ENCODE data around the gene MGMT. TPM values are rescaled to one million over a fixed set of nuclear protein-coding genes. Genes with fewer than 3 reads are reported as not detected.

MGMT gene
- polyA plus RNA-seq, 1 donor from 2014 or later, result 0.94 TPM

GRCh38 chr10:129758207-129759021 is 291.4 kb downstream of the MGMT start:
- no peak overlapping the region for H3K4me3 ChIP-seq (ENCODE audit: low read length)
- H3K9ac ChIP-seq (ENCODE audit: low read length), result no peak overlapping the region
- no peaks in the 10 kb centered on the region for H3K27me3 ChIP-seq (ENCODE audit: insufficient read depth, low read depth, low read length)

More at GRCh38 chr10:129758207-129759021, 291.4 kb downstream of the MGMT start:
- no peaks in the 10 kb centered on the region for H3K9me3 ChIP-seq (ENCODE audit: low read length)
- H3K9me2 ChIP-seq (ENCODE audit: insufficient read depth, low read length), result no peaks in the 10 kb centered on the region
- no peaks in the 10 kb centered on the region for H3K36me3 ChIP-seq (ENCODE audit: insufficient read depth, low read length)
- H3K27ac ChIP-seq (ENCODE audit: low read length), result no peak overlapping the region
- no peak overlapping the region for H3K4me2 ChIP-seq (ENCODE audit: low read length)
- TF ChIP-seq EZH2 (IDR thresholded peaks at IDR 0.05; ENCODE audit: borderline replicate concordance, insufficient read depth, low read length, poor library complexity, severe bottlenecking) (no peak), MXI1 (conservative IDR thresholded peaks at IDR 0.05; ENCODE audit: poor library complexity, severe bottlenecking) (no peak), EP300 (conservative IDR thresholded peaks at IDR 0.05; ENCODE audit: poor library complexity, severe bottlenecking) (no peak), TAF1 (IDR thresholded peaks at IDR 0.05; ENCODE audit: low read depth) (no peak), POLR2AphosphoS5 (IDR thresholded peaks at IDR 0.05) (no peak), SMC3 (conservative IDR thresholded peaks at IDR 0.05; ENCODE audit: poor library complexity) (no peak), REST (IDR thresholded peaks at IDR 0.05; ENCODE audit: borderline replicate concordance) (no peak), RAD21 (conservative IDR thresholded peaks at IDR 0.05) (no peak)
- TF ChIP-seq, protein P1, sequence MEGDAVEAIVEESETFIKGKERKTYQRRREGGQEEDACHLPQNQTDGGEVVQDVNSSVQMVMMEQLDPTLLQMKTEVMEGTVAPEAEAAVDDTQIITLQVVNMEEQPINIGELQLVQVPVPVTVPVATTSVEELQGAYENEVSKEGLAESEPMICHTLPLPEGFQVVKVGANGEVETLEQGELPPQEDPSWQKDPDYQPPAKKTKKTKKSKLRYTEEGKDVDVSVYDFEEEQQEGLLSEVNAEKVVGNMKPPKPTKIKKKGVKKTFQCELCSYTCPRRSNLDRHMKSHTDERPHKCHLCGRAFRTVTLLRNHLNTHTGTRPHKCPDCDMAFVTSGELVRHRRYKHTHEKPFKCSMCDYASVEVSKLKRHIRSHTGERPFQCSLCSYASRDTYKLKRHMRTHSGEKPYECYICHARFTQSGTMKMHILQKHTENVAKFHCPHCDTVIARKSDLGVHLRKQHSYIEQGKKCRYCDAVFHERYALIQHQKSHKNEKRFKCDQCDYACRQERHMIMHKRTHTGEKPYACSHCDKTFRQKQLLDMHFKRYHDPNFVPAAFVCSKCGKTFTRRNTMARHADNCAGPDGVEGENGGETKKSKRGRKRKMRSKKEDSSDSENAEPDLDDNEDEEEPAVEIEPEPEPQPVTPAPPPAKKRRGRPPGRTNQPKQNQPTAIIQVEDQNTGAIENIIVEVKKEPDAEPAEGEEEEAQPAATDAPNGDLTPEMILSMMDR (IDR thresholded peaks at IDR 0.05; ENCODE audit: poor library complexity, severe bottlenecking), result no peak
- H2AFZ ChIP-seq (ENCODE audit: low read depth, low read length), result no peak overlapping the region
- no peaks in the 10 kb centered on the region for H3F3A ChIP-seq (ENCODE audit: insufficient read depth, low read length, poor library complexity, severe bottlenecking)
- H4K20me1 ChIP-seq (ENCODE audit: insufficient read depth), result no peaks in the 10 kb centered on the region
- H3K79me2 ChIP-seq (replicated peaks; ENCODE audit: insufficient read depth, low read length), result no peaks in the 10 kb centered on the region

Data from neural cell (in vitro differentiated cells).